SJCRH30 (cell line): ENCODE measurements around the gene SPTAN1. TPM values are rescaled to one million over a fixed set of nuclear protein-coding genes. Genes with fewer than 3 reads are reported as not detected.
"Not testable (repeated sequence)": the region's sequence is repeated elsewhere in the genome, so short reads cannot be mapped to it uniquely, and the experiment has no call there.

Experiments
- DNase-seq, 2 experiments: peaks; one replicate each; pipeline ENCODE4 v3.0.0-alpha.2; 2015 to 2020
- H3K27ac ChIP-seq: fragments of 250-450 bp; sonication (Bioruptor Pico); 2 replicates; pipeline ENCODE4 v1.5.1; 2020; ENCODE audit warnings: mild to moderate bottlenecking, moderate library complexity
- H3K27me3 ChIP-seq: fragments of 250-450 bp; sonication (Bioruptor Pico); 2 replicates; pipeline ENCODE4 v1.5.1; 2020; ENCODE audit warnings: mild to moderate bottlenecking, moderate library complexity
- H3K36me3 ChIP-seq: fragments of 250-450 bp; sonication (Bioruptor Pico); 2 replicates; pipeline ENCODE4 v1.5.1; 2020; ENCODE audit warnings: mild to moderate bottlenecking, moderate library complexity
- H3K4me1 ChIP-seq: fragments of 250-450 bp; sonication (Bioruptor Pico); 2 replicates; pipeline ENCODE4 v1.5.1; 2020; ENCODE audit warnings: mild to moderate bottlenecking, moderate library complexity
- H3K4me3 ChIP-seq: fragments of 250-450 bp; sonication (Bioruptor Pico); 2 replicates; pipeline ENCODE4 v1.5.1; 2020; ENCODE audit warnings: mild to moderate bottlenecking, moderate library complexity
- H3K9me3 ChIP-seq: fragments of 250-450 bp; sonication (Bioruptor Pico); replicated peaks from 2 replicates; pipeline ENCODE4 v1.5.1; 2020; ENCODE audit warnings: mild to moderate bottlenecking, moderate library complexity
- total RNA-seq: library from RNA; depleted of rRNA; stranded (reverse); fragments of >200 nt; shearing (Covaris generic); gene quantifications from 2 replicates; pipeline ENCODE4 v1.2.3, GENCODE V29; 2014; rRNA removed

SPTAN1 gene
- 153 and 155 TPM in 2 replicates for total RNA-seq

- peak; percentile 94 for DNase-seq
- Histone ChIP-seq H3K36me3 (no peaks in the 10 kb centered on the region), H3K4me1 (peaks cover 23% of the 10 kb centered on the region; the same call in 1 of the 2 replicates), H3K27me3 (no peaks in the 10 kb centered on the region), H3K4me3 (peak within 1 kb of the TSS; percentile 99), H3K27ac (peak within 1 kb of the TSS; percentile 55), H3K9me3 (no peaks in the 10 kb centered on the region)
Observed at GRCh38 chr9:128552153-128552743, at the start of gene SPTAN1. Gene SPTAN1 (plus strand): TSS chr9:128552587. CDS start chr9:128566741, 14,154 bp downstream.

GRCh38 chr9:128503415-128503825 lies 49.0 kb upstream of the SPTAN1 start:
- peaks cover 11% of the 10 kb centered on the region for H3K4me1 ChIP-seq
- not testable (repeated sequence) for H3K27me3 ChIP-seq, DNase-seq, H3K9me3 ChIP-seq, H3K27ac ChIP-seq, H3K4me3 ChIP-seq
- H3K36me3 ChIP-seq: peaks cover 21% of the 10 kb centered on the region

GRCh38 chr9:128503870-128504269 lies 48.5 kb upstream of the SPTAN1 start:
- peak; percentile 20 to 28 for DNase-seq
- Histone ChIP-seq H3K36me3 (peaks cover 21% of the 10 kb centered on the region), H3K4me3 (peak overlapping the region; percentile 80), H3K9me3 (no peaks in the 10 kb centered on the region), H3K27me3 (no peaks in the 10 kb centered on the region), H3K4me1 (peaks cover 11% of the 10 kb centered on the region), H3K27ac (no peak overlapping the region)

GRCh38 chr9:128504485-128505413 lies 47.6 kb upstream of the SPTAN1 start, which contains the start of gene GLE1:
Gene GLE1 (plus strand): TSS chr9:128504719. CDS start chr9:128504806, 87 bp downstream.
- peaks cover 11% of the 10 kb centered on the region for H3K4me1 ChIP-seq
- no peaks in the 10 kb centered on the region for H3K27me3 ChIP-seq
- H3K4me3 ChIP-seq: peak within 1 kb of the TSS; percentile 80
- peak; percentile 97 for DNase-seq
- H3K36me3 ChIP-seq: peaks cover 16% of the 10 kb centered on the region
- H3K9me3 ChIP-seq: no peaks in the 10 kb centered on the region
- H3K27ac ChIP-seq: peak within 1 kb of the TSS; percentile 37

GRCh38 chr9:128505414-128505765 lies 47.0 kb upstream of the SPTAN1 start:
- H3K4me3 ChIP-seq: peak overlapping the region; percentile 80
- H3K27ac ChIP-seq: no peak overlapping the region; the same call in 1 of the 2 replicates
- H3K27me3 ChIP-seq: no peaks in the 10 kb centered on the region
- H3K36me3 ChIP-seq: peaks cover 14% of the 10 kb centered on the region; the same call in 1 of the 2 replicates
- H3K9me3 ChIP-seq: no peaks in the 10 kb centered on the region
- H3K4me1 ChIP-seq: peaks cover 11% of the 10 kb centered on the region
- no peak for DNase-seq

- not testable (repeated sequence) for H3K27ac ChIP-seq, H3K27me3 ChIP-seq, H3K4me3 ChIP-seq, DNase-seq, H3K9me3 ChIP-seq
- Histone ChIP-seq H3K36me3 (peaks cover 12% of the 10 kb centered on the region; the same call in 1 of the 2 replicates), H3K4me1 (peaks cover 11% of the 10 kb centered on the region)
Observed at GRCh38 chr9:128505906-128506305, 46.5 kb upstream of the SPTAN1 start.

GRCh38 chr9:128512820-128513219 lies 39.6 kb upstream of the SPTAN1 start:
- no peak for DNase-seq
- Histone ChIP-seq H3K9me3 (no peaks in the 10 kb centered on the region), H3K27ac (no peak overlapping the region), H3K4me1 (no peaks in the 10 kb centered on the region), H3K4me3 (no peak overlapping the region), H3K36me3 (peaks cover 39% of the 10 kb centered on the region), H3K27me3 (no peaks in the 10 kb centered on the region)

- H3K36me3 ChIP-seq: peaks cover 51% of the 10 kb centered on the region
- peaks cover 8% of the 10 kb centered on the region for H3K4me1 ChIP-seq
- no peak for DNase-seq
- H3K4me3 ChIP-seq: no peak overlapping the region
- H3K27me3 ChIP-seq: no peaks in the 10 kb centered on the region
- H3K27ac ChIP-seq: no peak overlapping the region
- no peaks in the 10 kb centered on the region for H3K9me3 ChIP-seq
Observed at GRCh38 chr9:128521956-128522355, 30.4 kb upstream of the SPTAN1 start.

- H3K4me3 ChIP-seq: peak overlapping the region; percentile 27
- H3K4me1 ChIP-seq: peaks cover 8% of the 10 kb centered on the region
- no peaks in the 10 kb centered on the region for H3K27me3 ChIP-seq
- peak overlapping the region; percentile 63 for H3K27ac ChIP-seq
- H3K36me3 ChIP-seq: peaks cover 44% of the 10 kb centered on the region
- no peaks in the 10 kb centered on the region for H3K9me3 ChIP-seq
- DNase-seq: peak; percentile 98 to 99
Observed at GRCh38 chr9:128523199-128523925, 29.0 kb upstream of the SPTAN1 start.

- Histone ChIP-seq H3K36me3 (peaks cover 46% of the 10 kb centered on the region), H3K27ac (no peak overlapping the region), H3K27me3 (no peaks in the 10 kb centered on the region), H3K4me3 (no peak overlapping the region), H3K9me3 (no peaks in the 10 kb centered on the region), H3K4me1 (peaks cover 8% of the 10 kb centered on the region)
- no peak for DNase-seq
Observed at GRCh38 chr9:128526720-128527119, 25.7 kb upstream of the SPTAN1 start.

- no peaks in the 10 kb centered on the region for H3K27me3 ChIP-seq
- no peak overlapping the region for H3K27ac ChIP-seq
- peaks cover 43% of the 10 kb centered on the region for H3K36me3 ChIP-seq
- DNase-seq: no peak
- H3K4me3 ChIP-seq: no peak overlapping the region
- H3K9me3 ChIP-seq: no peaks in the 10 kb centered on the region
- no peaks in the 10 kb centered on the region for H3K4me1 ChIP-seq
Observed at GRCh38 chr9:128528445-128529160, 23.8 kb upstream of the SPTAN1 start.

- Histone ChIP-seq H3K27me3 (no peaks in the 10 kb centered on the region), H3K4me1 (no peaks in the 10 kb centered on the region), H3K27ac (no peak overlapping the region), H3K36me3 (peaks cover 48% of the 10 kb centered on the region), H3K4me3 (no peak overlapping the region), H3K9me3 (no peaks in the 10 kb centered on the region)
- no peak for DNase-seq
Observed at GRCh38 chr9:128529191-128529590, 23.2 kb upstream of the SPTAN1 start.

- Histone ChIP-seq H3K27ac (no peak overlapping the region), H3K4me3 (no peak overlapping the region), H3K4me1 (no peaks in the 10 kb centered on the region), H3K27me3 (no peaks in the 10 kb centered on the region), H3K9me3 (no peaks in the 10 kb centered on the region), H3K36me3 (peaks cover 40% of the 10 kb centered on the region)
- no peak for DNase-seq
Observed at GRCh38 chr9:128532581-128532980, 19.8 kb upstream of the SPTAN1 start.
